HepG2 (cell line): Measurements from ENCODE around the gene GPR139. TPM values are rescaled to one million over a fixed set of nuclear protein-coding genes. Genes with fewer than 3 reads are reported as not detected.

Source experiments
- CREBL2 ChIP-seq: sonication (generic); formaldehyde crosslinking; IDR thresholded peaks from 2 replicates; pipeline ENCODE4 v1.8.1; 2023; ENCODE audit warnings: missing genetic modification reagents, mild to moderate bottlenecking, borderline replicate concordance
- NFATC3 ChIP-seq: sonication (generic); formaldehyde crosslinking; IDR thresholded peaks from 2 replicates; pipeline ENCODE4 v1.5.1; 2020; ENCODE audit warnings: mild to moderate bottlenecking, missing genetic modification reagents
- NPAS2 ChIP-seq: sonication (generic); formaldehyde crosslinking; IDR thresholded peaks from 2 replicates; pipeline ENCODE4 v1.8.0; 2022; ENCODE audit warnings: mild to moderate bottlenecking, missing genetic modification reagents, borderline replicate concordance
- SP2 ChIP-seq: sonication (generic); formaldehyde crosslinking; IDR thresholded peaks from 2 replicates; pipeline ENCODE4 v1.5.1; 2020; ENCODE audit warnings: mild to moderate bottlenecking, missing genetic modification reagents
- ZHX1 ChIP-seq: sonication (generic); formaldehyde crosslinking; IDR thresholded peaks from 2 replicates; pipeline ENCODE4 v1.8.1; 2022; ENCODE audit warnings: low read depth, mild to moderate bottlenecking, missing genetic modification reagents
- ZNF274 ChIP-seq: sonication (generic); formaldehyde crosslinking; IDR thresholded peaks from 2 replicates; pipeline ENCODE4 v1.5.1; 2020; ENCODE audit warnings: mild to moderate bottlenecking, missing genetic modification reagents
- ZNF710 ChIP-seq: sonication (generic); formaldehyde crosslinking; IDR thresholded peaks from 2 replicates; pipeline ENCODE4 v1.5.0; 2020; ENCODE audit warnings: mild to moderate bottlenecking, missing genetic modification reagents, borderline replicate concordance
- ZSCAN22 ChIP-seq: sonication (generic); formaldehyde crosslinking; IDR thresholded peaks from 2 replicates; pipeline ENCODE4 v1.4.0; 2020; ENCODE audit warnings: mild to moderate bottlenecking, missing genetic modification reagents
- ZXDC ChIP-seq: sonication (generic); formaldehyde crosslinking; IDR thresholded peaks from 2 replicates; pipeline ENCODE4 v1.5.0; 2020; ENCODE audit warnings: mild to moderate bottlenecking, missing genetic modification reagents
- polyA plus RNA-seq, 8 experiments: library from polyadenylated mRNA; depleted of rRNA in 3 of 8; stranded (reverse) in 7 of 8; unstranded in 1 of 8; fragments of >200 nt; fragmentation: Illumina TruSeq in 4 of 8; extraction: Trizol in 4 of 8; gene quantifications; 2 replicates each; pipeline versions ENCODE4 v1.2.1 to v1.2.3, GENCODE V29; 2011 to 2016; ENCODE audit warnings: low read depth in 4 of 8, missing spikeins in 1 of 8, mixed read lengths in 1 of 8; ENCODE audit not compliant: insufficient read depth in 1 of 8
- total RNA-seq, 5 experiments: library from RNA; depleted of rRNA; stranded (reverse); fragments of >200 nt; fragmentation: Illumina TruSeq; extraction: Trizol; gene quantifications; 2 replicates each; pipeline ENCODE4 v1.2.3, GENCODE V29; 2016; ENCODE audit warnings: low read depth in 1 of 5
- TF ChIP-seq, protein P1 (sequence below): sonication (generic); formaldehyde crosslinking; IDR thresholded peaks from 2 replicates; pipeline ENCODE4 v1.4.0; 2020; ENCODE audit warnings: missing genetic modification reagents
- TF ChIP-seq, protein P2 (sequence below): IDR thresholded peaks from 2 replicates; pipeline ENCODE4 v1.6.1; 2016; ENCODE audit warnings: control low read depth
- TF ChIP-seq, protein P3 (sequence below): sonication (generic); formaldehyde crosslinking; IDR thresholded peaks from 2 replicates; pipeline ENCODE4 v1.8.0; 2022; ENCODE audit warnings: mild to moderate bottlenecking, missing genetic modification reagents, moderate library complexity

GPR139 gene
- total and polyA plus RNA-seq, 2 of the 13 experiments (the other 11 are each of a cell fraction or from before 2014, with no cell fraction given): not detected

- TF ChIP-seq ZHX1 (CRISPR knock-in tag) (no peak), NFATC3 (CRISPR knock-in tag) (no peak), ZNF710 (CRISPR knock-in tag) (no peak), CREBL2 (CRISPR knock-in tag) (no peak), ZSCAN22 (CRISPR knock-in tag) (no peak), ZXDC (CRISPR knock-in tag) (no peak), SP2 (no peak), NPAS2 (CRISPR knock-in tag) (no peak; the same call in none of the 2 replicates), ZNF274 (CRISPR knock-in tag) (peak; percentile 33; the same call in 1 of the 2 replicates)
- TF ChIP-seq, protein P1, sequence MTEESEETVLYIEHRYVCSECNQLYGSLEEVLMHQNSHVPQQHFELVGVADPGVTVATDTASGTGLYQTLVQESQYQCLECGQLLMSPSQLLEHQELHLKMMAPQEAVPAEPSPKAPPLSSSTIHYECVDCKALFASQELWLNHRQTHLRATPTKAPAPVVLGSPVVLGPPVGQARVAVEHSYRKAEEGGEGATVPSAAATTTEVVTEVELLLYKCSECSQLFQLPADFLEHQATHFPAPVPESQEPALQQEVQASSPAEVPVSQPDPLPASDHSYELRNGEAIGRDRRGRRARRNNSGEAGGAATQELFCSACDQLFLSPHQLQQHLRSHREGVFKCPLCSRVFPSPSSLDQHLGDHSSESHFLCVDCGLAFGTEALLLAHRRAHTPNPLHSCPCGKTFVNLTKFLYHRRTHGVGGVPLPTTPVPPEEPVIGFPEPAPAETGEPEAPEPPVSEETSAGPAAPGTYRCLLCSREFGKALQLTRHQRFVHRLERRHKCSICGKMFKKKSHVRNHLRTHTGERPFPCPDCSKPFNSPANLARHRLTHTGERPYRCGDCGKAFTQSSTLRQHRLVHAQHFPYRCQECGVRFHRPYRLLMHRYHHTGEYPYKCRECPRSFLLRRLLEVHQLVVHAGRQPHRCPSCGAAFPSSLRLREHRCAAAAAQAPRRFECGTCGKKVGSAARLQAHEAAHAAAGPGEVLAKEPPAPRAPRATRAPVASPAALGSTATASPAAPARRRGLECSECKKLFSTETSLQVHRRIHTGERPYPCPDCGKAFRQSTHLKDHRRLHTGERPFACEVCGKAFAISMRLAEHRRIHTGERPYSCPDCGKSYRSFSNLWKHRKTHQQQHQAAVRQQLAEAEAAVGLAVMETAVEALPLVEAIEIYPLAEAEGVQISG (CRISPR knock-in tag): peak; percentile 44; the same call in 1 of the 2 replicates
- TF ChIP-seq, protein P2, sequence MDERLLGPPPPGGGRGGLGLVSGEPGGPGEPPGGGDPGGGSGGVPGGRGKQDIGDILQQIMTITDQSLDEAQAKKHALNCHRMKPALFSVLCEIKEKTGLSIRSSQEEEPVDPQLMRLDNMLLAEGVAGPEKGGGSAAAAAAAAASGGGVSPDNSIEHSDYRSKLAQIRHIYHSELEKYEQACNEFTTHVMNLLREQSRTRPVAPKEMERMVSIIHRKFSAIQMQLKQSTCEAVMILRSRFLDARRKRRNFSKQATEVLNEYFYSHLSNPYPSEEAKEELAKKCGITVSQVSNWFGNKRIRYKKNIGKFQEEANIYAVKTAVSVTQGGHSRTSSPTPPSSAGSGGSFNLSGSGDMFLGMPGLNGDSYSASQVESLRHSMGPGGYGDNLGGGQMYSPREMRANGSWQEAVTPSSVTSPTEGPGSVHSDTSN (CRISPR knock-in tag): no peak
- TF ChIP-seq, protein P3, sequence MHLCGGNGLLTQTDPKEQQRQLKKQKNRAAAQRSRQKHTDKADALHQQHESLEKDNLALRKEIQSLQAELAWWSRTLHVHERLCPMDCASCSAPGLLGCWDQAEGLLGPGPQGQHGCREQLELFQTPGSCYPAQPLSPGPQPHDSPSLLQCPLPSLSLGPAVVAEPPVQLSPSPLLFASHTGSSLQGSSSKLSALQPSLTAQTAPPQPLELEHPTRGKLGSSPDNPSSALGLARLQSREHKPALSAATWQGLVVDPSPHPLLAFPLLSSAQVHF (CRISPR knock-in tag): 0 out of 2 replicates have a peak, but pooled peaks have one; percentile 24
These were observed 71.6 kb downstream of the GPR139 start (continued) for GRCh38 chr16:20001856-20002707.
